ENCODE measurements around the gene SUPT20HL1.
"Not testable (repeated sequence)": the region's sequence is repeated elsewhere in the genome, so short reads cannot be mapped to it uniquely, and the experiment has no call there.

SUPT20HL1 gene

GRCh38 chrX:24366762-24367400, 6.4 kb downstream of the SUPT20HL1 start:
- not testable (repeated sequence) for H3K9me3 Mint-ChIP-seq; DNase-seq (ENCODE audit: low spot score in 2 of 2); H3K4me1 Mint-ChIP-seq; H3K27ac Mint-ChIP-seq (ENCODE audit: low read depth); ATAC-seq (replicated peaks; ENCODE audit: extremely low read depth, poor library complexity, severe bottlenecking); H3K36me3 Mint-ChIP-seq (ENCODE audit: insufficient read depth); H3K4me3 Mint-ChIP-seq; H3K27me3 Mint-ChIP-seq

- no peak overlapping the region for H3K27ac Mint-ChIP-seq (ENCODE audit: low read depth)
- H3K9me3 Mint-ChIP-seq = no peaks in the 10 kb centered on the region
- peaks cover 10% of the 10 kb centered on the region for H3K4me1 Mint-ChIP-seq
Observed at GRCh38 chrX:24369816-24370215, 9.4 kb downstream of the SUPT20HL1 start.

GRCh38 chrX:24371391-24371972, 11.0 kb downstream of the SUPT20HL1 start:
- Mint-ChIP-seq H3K27ac (ENCODE audit: low read depth) (no peak overlapping the region), H3K4me1 (peaks cover 10% of the 10 kb centered on the region), H3K4me3 (no peak overlapping the region), H3K9me3 (no peaks in the 10 kb centered on the region), H3K36me3 (ENCODE audit: insufficient read depth) (no peaks in the 10 kb centered on the region), H3K27me3 (peaks cover 16% of the 10 kb centered on the region)
- ATAC-seq (replicated peaks; ENCODE audit: extremely low read depth, poor library complexity, severe bottlenecking) (peak; percentile 24), DNase-seq (ENCODE audit: low spot score in 2 of 2) (peak; percentile 28 to 34)

More at GRCh38 chrX:24369816-24370215, 9.4 kb downstream of the SUPT20HL1 start:
- peaks cover 16% of the 10 kb centered on the region for H3K27me3 Mint-ChIP-seq
- no peaks in the 10 kb centered on the region for H3K36me3 Mint-ChIP-seq (ENCODE audit: insufficient read depth)
- H3K4me3 Mint-ChIP-seq = no peak overlapping the region
- ATAC-seq (replicated peaks; ENCODE audit: extremely low read depth, poor library complexity, severe bottlenecking) (no peak), DNase-seq (ENCODE audit: low spot score in 2 of 2) (no peak)

GRCh38 chrX:24372021-24372763, 11.8 kb downstream of the SUPT20HL1 start:
- ATAC-seq (replicated peaks; ENCODE audit: extremely low read depth, poor library complexity, severe bottlenecking) = no peak

GRCh38 chrX:24375600-24376131, 15.2 kb downstream of the SUPT20HL1 start:
- Mint-ChIP-seq H3K27me3 (peaks cover 16% of the 10 kb centered on the region), H3K4me1 (peaks cover 10% of the 10 kb centered on the region), H3K4me3 (no peak overlapping the region), H3K9me3 (no peaks in the 10 kb centered on the region), H3K36me3 (ENCODE audit: insufficient read depth) (no peaks in the 10 kb centered on the region), H3K27ac (ENCODE audit: low read depth) (no peak overlapping the region)
- DNase-seq (ENCODE audit: low spot score in 2 of 2) = no peak
- no peak for ATAC-seq (replicated peaks; ENCODE audit: extremely low read depth, poor library complexity, severe bottlenecking)

More at GRCh38 chrX:24372021-24372763, 11.8 kb downstream of the SUPT20HL1 start:
- Mint-ChIP-seq H3K4me3 (no peak overlapping the region), H3K36me3 (ENCODE audit: insufficient read depth) (no peaks in the 10 kb centered on the region), H3K4me1 (peaks cover 10% of the 10 kb centered on the region), H3K27ac (ENCODE audit: low read depth) (no peak overlapping the region), H3K27me3 (peaks cover 16% of the 10 kb centered on the region), H3K9me3 (no peaks in the 10 kb centered on the region)
- DNase-seq (ENCODE audit: low spot score in 2 of 2) = no peak

GRCh38 chrX:24376403-24376802, 16.0 kb downstream of the SUPT20HL1 start:
- H3K27ac Mint-ChIP-seq (ENCODE audit: low read depth) = no peak overlapping the region
- H3K9me3 Mint-ChIP-seq = no peaks in the 10 kb centered on the region
- peaks cover 6% of the 10 kb centered on the region for H3K4me1 Mint-ChIP-seq
- no peaks in the 10 kb centered on the region for H3K36me3 Mint-ChIP-seq (ENCODE audit: insufficient read depth)
- no peak for DNase-seq (ENCODE audit: low spot score in 2 of 2)
- H3K4me3 Mint-ChIP-seq = no peak overlapping the region
- ATAC-seq (replicated peaks; ENCODE audit: extremely low read depth, poor library complexity, severe bottlenecking) = no peak
- peaks cover 16% of the 10 kb centered on the region for H3K27me3 Mint-ChIP-seq

GRCh38 chrX:24377195-24377594, 16.8 kb downstream of the SUPT20HL1 start:
- Mint-ChIP-seq H3K9me3 (no peaks in the 10 kb centered on the region), H3K4me1 (no peaks in the 10 kb centered on the region), H3K36me3 (ENCODE audit: insufficient read depth) (no peaks in the 10 kb centered on the region), H3K4me3 (no peak overlapping the region), H3K27me3 (peaks cover 16% of the 10 kb centered on the region), H3K27ac (ENCODE audit: low read depth) (no peak overlapping the region)
- DNase-seq (ENCODE audit: low spot score in 2 of 2) (no peak), ATAC-seq (replicated peaks; ENCODE audit: extremely low read depth, poor library complexity, severe bottlenecking) (no peak)

- no peak overlapping the region for H3K4me3 Mint-ChIP-seq
- H3K27me3 Mint-ChIP-seq = peaks cover 10% of the 10 kb centered on the region
- no peaks in the 10 kb centered on the region for H3K36me3 Mint-ChIP-seq (ENCODE audit: insufficient read depth)
- no peaks in the 10 kb centered on the region for H3K9me3 Mint-ChIP-seq
- no peak for ATAC-seq (replicated peaks; ENCODE audit: extremely low read depth, poor library complexity, severe bottlenecking)
- no peak overlapping the region for H3K27ac Mint-ChIP-seq (ENCODE audit: low read depth)
- H3K4me1 Mint-ChIP-seq = no peaks in the 10 kb centered on the region
- no peak for DNase-seq (ENCODE audit: low spot score in 2 of 2)
Observed at GRCh38 chrX:24377911-24378468, 17.6 kb downstream of the SUPT20HL1 start.

- DNase-seq (ENCODE audit: low spot score in 2 of 2) (no peak), ATAC-seq (replicated peaks; ENCODE audit: extremely low read depth, poor library complexity, severe bottlenecking) (no peak)
- Mint-ChIP-seq H3K36me3 (ENCODE audit: insufficient read depth) (no peaks in the 10 kb centered on the region), H3K9me3 (no peaks in the 10 kb centered on the region), H3K4me1 (no peaks in the 10 kb centered on the region), H3K4me3 (no peak overlapping the region), H3K27me3 (peaks cover 8% of the 10 kb centered on the region), H3K27ac (ENCODE audit: low read depth) (no peak overlapping the region)
Observed at GRCh38 chrX:24378706-24379105, 18.3 kb downstream of the SUPT20HL1 start.

GRCh38 chrX:24380262-24381187, 20.1 kb downstream of the SUPT20HL1 start:
- no peaks in the 10 kb centered on the region for H3K4me1 Mint-ChIP-seq
- no peak for ATAC-seq (replicated peaks; ENCODE audit: extremely low read depth, poor library complexity, severe bottlenecking)
- peaks cover 24% of the 10 kb centered on the region for H3K27me3 Mint-ChIP-seq

GRCh38 chrX:24382315-24382714, 21.9 kb downstream of the SUPT20HL1 start:
- H3K27ac Mint-ChIP-seq (ENCODE audit: low read depth); H3K9me3 Mint-ChIP-seq; H3K36me3 Mint-ChIP-seq (ENCODE audit: insufficient read depth); H3K4me1 Mint-ChIP-seq; ATAC-seq (replicated peaks; ENCODE audit: extremely low read depth, poor library complexity, severe bottlenecking); H3K4me3 Mint-ChIP-seq; DNase-seq (ENCODE audit: low spot score in 2 of 2): not testable (repeated sequence)
- peaks cover 33% of the 10 kb centered on the region for H3K27me3 Mint-ChIP-seq

More at GRCh38 chrX:24380262-24381187, 20.1 kb downstream of the SUPT20HL1 start:
- Mint-ChIP-seq H3K4me3 (no peak overlapping the region), H3K27ac (ENCODE audit: low read depth) (no peak overlapping the region), H3K36me3 (ENCODE audit: insufficient read depth) (no peaks in the 10 kb centered on the region), H3K9me3 (no peaks in the 10 kb centered on the region)
- DNase-seq (ENCODE audit: low spot score in 2 of 2) = no peak

- no peaks in the 10 kb centered on the region for H3K36me3 Mint-ChIP-seq (ENCODE audit: insufficient read depth)
- H3K27ac Mint-ChIP-seq (ENCODE audit: low read depth) = no peak overlapping the region
- DNase-seq (ENCODE audit: low spot score in 2 of 2) (no peak), ATAC-seq (replicated peaks; ENCODE audit: extremely low read depth, poor library complexity, severe bottlenecking) (no peak)
- H3K4me1 Mint-ChIP-seq = no peaks in the 10 kb centered on the region
- peaks cover 62% of the 10 kb centered on the region for H3K27me3 Mint-ChIP-seq
- no peak overlapping the region for H3K4me3 Mint-ChIP-seq
- no peaks in the 10 kb centered on the region for H3K9me3 Mint-ChIP-seq
Observed at GRCh38 chrX:24387724-24388123, 27.3 kb downstream of the SUPT20HL1 start.

Measured in central memory CD8-positive, alpha-beta T cell (primary cell).